Activated CD8-positive, alpha-beta memory T cell treated with anti-CD3 and anti-CD28 coated beads, Interleukin-2, amount 50 U/mL, for 1 hour (primary cell): ENCODE results near the gene ZNF37A.
"Not testable (repeated sequence)": the region's sequence is repeated elsewhere in the genome, so short reads cannot be mapped to it uniquely, and the experiment has no call there.

Experiments
- DNase-seq: peaks from one replicate; pipeline ENCODE4 v3.0.0-alpha.2; 2020; ENCODE audit errors: extremely low read depth

ZNF37A gene

GRCh38 chr10:38094158-38094926 lies at the start of gene ZNF37A:
Gene ZNF37A (plus strand): TSS chr10:38094337. CDS start chr10:38096618, 2,281 bp downstream.
- peak; percentile 68 for DNase-seq

GRCh38 chr10:38045129-38045528 lies 49.0 kb upstream of the ZNF37A start:
- no peak for DNase-seq

- DNase-seq = no peak
Observed at GRCh38 chr10:38047666-38048065, 46.5 kb upstream of the ZNF37A start.

- DNase-seq = no peak
Observed at GRCh38 chr10:38050212-38050611, 43.9 kb upstream of the ZNF37A start.

- no peak for DNase-seq
Observed at GRCh38 chr10:38054361-38054797, 39.8 kb upstream of the ZNF37A start.

- DNase-seq = not testable (repeated sequence)
Observed at GRCh38 chr10:38055274-38055894, 38.8 kb upstream of the ZNF37A start.

GRCh38 chr10:38069663-38070062 lies 24.5 kb upstream of the ZNF37A start:
- not testable (repeated sequence) for DNase-seq

GRCh38 chr10:38070501-38070900 lies 23.6 kb upstream of the ZNF37A start:
- no peak for DNase-seq

- DNase-seq = no peak
Observed at GRCh38 chr10:38072552-38072951, 21.6 kb upstream of the ZNF37A start.

GRCh38 chr10:38076687-38077086 lies 17.4 kb upstream of the ZNF37A start:
- no peak for DNase-seq

GRCh38 chr10:38093318-38093717 lies 819 bp upstream of the ZNF37A start:
- DNase-seq = not testable (repeated sequence)

- DNase-seq = no peak
Observed at GRCh38 chr10:38093816-38094157, 350 bp upstream of the ZNF37A start.

- no peak for DNase-seq
Observed at GRCh38 chr10:38094927-38095574, 914 bp downstream of the ZNF37A start.

- no peak for DNase-seq
Observed at GRCh38 chr10:38102880-38103279, 8.7 kb downstream of the ZNF37A start.

GRCh38 chr10:38103756-38104155 lies 9.6 kb downstream of the ZNF37A start:
- no peak for DNase-seq

- DNase-seq = no peak
Observed at GRCh38 chr10:38112159-38112558, 18.0 kb downstream of the ZNF37A start.

GRCh38 chr10:38118072-38118807 lies 24.1 kb downstream of the ZNF37A start:
- DNase-seq = no peak

- DNase-seq = no peak
Observed at GRCh38 chr10:38119038-38119437, 24.9 kb downstream of the ZNF37A start.

- DNase-seq = no peak
Observed at GRCh38 chr10:38127812-38128211, 33.7 kb downstream of the ZNF37A start.

- DNase-seq = no peak
Observed at GRCh38 chr10:38143587-38143986, 49.5 kb downstream of the ZNF37A start.

GRCh38 chr10:38146579-38147333 lies 52.6 kb downstream of the ZNF37A start:
- no peak for DNase-seq
